Prostate gland (tissue), 2 donors: ENCODE data around the gene SPIRE2.

Experiments
- CTCF ChIP-seq, 4 experiments: fragments of 200-600 bp in 2 of 4; fragments of 450-650 bp in 2 of 4; sonication (generic) in 2 of 4; IDR thresholded peaks; 1 replicate in 3 of 4; 2 replicates in 1 of 4; pipeline ENCODE4 v1.5.1; 2016 to 2019; ENCODE audit warnings: antibody characterized with exemption in 4 of 4, mild to moderate bottlenecking in 2 of 4, moderate library complexity in 2 of 4
- POLR2A ChIP-seq: fragments of 450-650 bp; IDR thresholded peaks from one replicate; pipeline ENCODE4 v1.6.1; 2016; ENCODE audit warnings: antibody characterized with exemption, mild to moderate bottlenecking
- POLR2AphosphoS5 ChIP-seq: sonication (generic); formaldehyde crosslinking; IDR thresholded peaks from one replicate; pipeline ENCODE4 v1.6.1; 2017; ENCODE audit warnings: antibody characterized with exemption

GRCh38 chr16:89902980-89903379 is 74.7 kb downstream of the SPIRE2 start:
- no peak for TF ChIP-seq POLR2A
- no peak for TF ChIP-seq CTCF (IDR thresholded peaks at IDR 0.05)
- TF ChIP-seq POLR2AphosphoS5: no peak
